HL-60 (cell line): ENCODE data around the gene CCDC39.

Source experiments
- DNase-seq, 2 experiments: peaks; one replicate each; pipeline ENCODE4 v3.0.0-alpha.2; 2010 to 2020; ENCODE audit warnings: low read depth in 1 of 2, low spot score in 1 of 2
- H3K27ac ChIP-seq: fragments of 250-450 bp; sonication (Bioruptor Pico); replicated peaks from 2 replicates; pipeline ENCODE4 v1.5.1; 2020; ENCODE audit warnings: mild to moderate bottlenecking, moderate library complexity
- H3K27me3 ChIP-seq: fragments of 250-450 bp; sonication (Bioruptor Pico); 2 replicates; pipeline ENCODE4 v1.5.1; 2021; ENCODE audit warnings: mild to moderate bottlenecking, moderate library complexity; ENCODE audit not compliant: insufficient read depth, poor library complexity, severe bottlenecking
- H3K4me3 ChIP-seq: replicated peaks from 2 replicates; pipeline ENCODE4 v1.5.1; 2011; ENCODE audit warnings: mild to moderate bottlenecking, control low read depth, low read length; ENCODE audit not compliant: insufficient read depth
- GABPA ChIP-seq: IDR thresholded peaks from 2 replicates; pipeline ENCODE4 v1.6.1; 2012; ENCODE audit warnings: low read depth
- POLR2AphosphoS5 ChIP-seq: IDR thresholded peaks from 2 replicates; pipeline ENCODE4 v1.6.1; 2012; ENCODE audit warnings: low read depth
- SPI1 ChIP-seq: IDR thresholded peaks from 2 replicates; pipeline ENCODE4 v1.6.1; 2012; ENCODE audit warnings: low read depth, mild to moderate bottlenecking, borderline replicate concordance
- TF ChIP-seq, protein P1 (sequence below): IDR thresholded peaks from one replicate; pipeline ENCODE4 v1.5.1; 2011; ENCODE audit warnings: low read length, control low read depth, inconsistent platforms; ENCODE audit not compliant: insufficient read depth
- TF ChIP-seq, protein P2 (sequence below): IDR thresholded peaks from 2 replicates; pipeline ENCODE4 v1.6.1; 2012; ENCODE audit warnings: low read depth; ENCODE audit not compliant: insufficient replicate concordance

The CCDC39 gene

DNA sequence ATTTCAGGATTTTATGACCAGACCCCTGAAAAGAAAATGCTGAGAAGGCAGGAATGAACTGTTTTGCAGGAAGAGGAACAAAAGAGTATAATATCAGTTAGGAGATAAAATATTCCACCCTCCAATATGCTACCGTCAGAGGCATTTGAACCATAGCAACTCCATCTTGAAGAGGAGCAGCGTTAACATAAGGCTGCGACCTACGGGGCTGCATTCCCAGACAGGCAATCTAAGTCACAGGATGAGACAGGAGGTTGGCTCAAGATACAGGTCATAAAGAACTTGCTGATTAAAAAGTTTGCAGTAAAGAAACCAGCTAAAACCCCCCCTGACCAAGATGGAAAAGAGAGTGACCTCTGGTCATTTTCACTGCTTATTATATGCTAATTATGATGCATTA, 22.9 kb downstream of the CCDC39 start:
- DNase-seq = no peak
- no peaks in the 10 kb centered on the region for H3K27me3 ChIP-seq
- no peak overlapping the region for H3K27ac ChIP-seq
- H3K4me3 ChIP-seq = no peak overlapping the region
- TF ChIP-seq SPI1 (no peak), POLR2AphosphoS5 (no peak), GABPA (no peak)
- TF ChIP-seq, protein P1, sequence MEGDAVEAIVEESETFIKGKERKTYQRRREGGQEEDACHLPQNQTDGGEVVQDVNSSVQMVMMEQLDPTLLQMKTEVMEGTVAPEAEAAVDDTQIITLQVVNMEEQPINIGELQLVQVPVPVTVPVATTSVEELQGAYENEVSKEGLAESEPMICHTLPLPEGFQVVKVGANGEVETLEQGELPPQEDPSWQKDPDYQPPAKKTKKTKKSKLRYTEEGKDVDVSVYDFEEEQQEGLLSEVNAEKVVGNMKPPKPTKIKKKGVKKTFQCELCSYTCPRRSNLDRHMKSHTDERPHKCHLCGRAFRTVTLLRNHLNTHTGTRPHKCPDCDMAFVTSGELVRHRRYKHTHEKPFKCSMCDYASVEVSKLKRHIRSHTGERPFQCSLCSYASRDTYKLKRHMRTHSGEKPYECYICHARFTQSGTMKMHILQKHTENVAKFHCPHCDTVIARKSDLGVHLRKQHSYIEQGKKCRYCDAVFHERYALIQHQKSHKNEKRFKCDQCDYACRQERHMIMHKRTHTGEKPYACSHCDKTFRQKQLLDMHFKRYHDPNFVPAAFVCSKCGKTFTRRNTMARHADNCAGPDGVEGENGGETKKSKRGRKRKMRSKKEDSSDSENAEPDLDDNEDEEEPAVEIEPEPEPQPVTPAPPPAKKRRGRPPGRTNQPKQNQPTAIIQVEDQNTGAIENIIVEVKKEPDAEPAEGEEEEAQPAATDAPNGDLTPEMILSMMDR = no peak
- TF ChIP-seq, protein P2, sequence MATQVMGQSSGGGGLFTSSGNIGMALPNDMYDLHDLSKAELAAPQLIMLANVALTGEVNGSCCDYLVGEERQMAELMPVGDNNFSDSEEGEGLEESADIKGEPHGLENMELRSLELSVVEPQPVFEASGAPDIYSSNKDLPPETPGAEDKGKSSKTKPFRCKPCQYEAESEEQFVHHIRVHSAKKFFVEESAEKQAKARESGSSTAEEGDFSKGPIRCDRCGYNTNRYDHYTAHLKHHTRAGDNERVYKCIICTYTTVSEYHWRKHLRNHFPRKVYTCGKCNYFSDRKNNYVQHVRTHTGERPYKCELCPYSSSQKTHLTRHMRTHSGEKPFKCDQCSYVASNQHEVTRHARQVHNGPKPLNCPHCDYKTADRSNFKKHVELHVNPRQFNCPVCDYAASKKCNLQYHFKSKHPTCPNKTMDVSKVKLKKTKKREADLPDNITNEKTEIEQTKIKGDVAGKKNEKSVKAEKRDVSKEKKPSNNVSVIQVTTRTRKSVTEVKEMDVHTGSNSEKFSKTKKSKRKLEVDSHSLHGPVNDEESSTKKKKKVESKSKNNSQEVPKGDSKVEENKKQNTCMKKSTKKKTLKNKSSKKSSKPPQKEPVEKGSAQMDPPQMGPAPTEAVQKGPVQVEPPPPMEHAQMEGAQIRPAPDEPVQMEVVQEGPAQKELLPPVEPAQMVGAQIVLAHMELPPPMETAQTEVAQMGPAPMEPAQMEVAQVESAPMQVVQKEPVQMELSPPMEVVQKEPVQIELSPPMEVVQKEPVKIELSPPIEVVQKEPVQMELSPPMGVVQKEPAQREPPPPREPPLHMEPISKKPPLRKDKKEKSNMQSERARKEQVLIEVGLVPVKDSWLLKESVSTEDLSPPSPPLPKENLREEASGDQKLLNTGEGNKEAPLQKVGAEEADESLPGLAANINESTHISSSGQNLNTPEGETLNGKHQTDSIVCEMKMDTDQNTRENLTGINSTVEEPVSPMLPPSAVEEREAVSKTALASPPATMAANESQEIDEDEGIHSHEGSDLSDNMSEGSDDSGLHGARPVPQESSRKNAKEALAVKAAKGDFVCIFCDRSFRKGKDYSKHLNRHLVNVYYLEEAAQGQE = no peak

DNA sequence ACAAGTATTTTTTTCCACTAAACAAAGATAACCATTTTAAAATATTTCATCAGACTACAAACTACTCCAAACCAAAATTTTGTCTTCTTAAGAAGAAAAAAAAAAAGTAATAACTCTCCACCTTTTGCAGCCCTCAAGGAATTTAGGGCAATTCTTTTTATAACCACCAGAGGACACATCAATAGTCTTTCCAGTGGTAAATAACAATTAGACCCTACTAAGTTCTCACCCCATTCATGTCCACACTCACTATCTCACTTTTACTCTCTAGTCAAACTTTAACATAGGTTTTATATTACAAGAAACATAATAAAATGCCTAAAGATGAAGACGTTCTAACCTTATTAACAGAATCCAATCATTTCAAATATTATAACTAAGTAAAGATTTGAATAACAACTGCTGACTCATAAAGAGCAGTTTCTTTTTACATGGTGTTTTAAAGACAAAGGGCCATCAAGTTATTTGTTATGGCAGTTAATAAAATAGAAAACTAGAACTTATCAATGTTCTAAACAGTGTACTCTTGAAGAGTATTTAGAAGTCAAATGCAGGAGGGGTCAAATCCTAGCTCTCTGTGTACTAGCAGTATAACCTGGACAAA, 33.0 kb downstream of the CCDC39 start:
- Histone ChIP-seq H3K27me3 (peaks cover 3% of the 10 kb centered on the region), H3K27ac (no peak overlapping the region), H3K4me3 (no peak overlapping the region)
- TF ChIP-seq, protein P1 = no peak
- TF ChIP-seq SPI1 = no peak
- TF ChIP-seq POLR2AphosphoS5 = no peak
- TF ChIP-seq GABPA = no peak
- TF ChIP-seq, protein P2 = no peak
- no peak for DNase-seq

DNA sequence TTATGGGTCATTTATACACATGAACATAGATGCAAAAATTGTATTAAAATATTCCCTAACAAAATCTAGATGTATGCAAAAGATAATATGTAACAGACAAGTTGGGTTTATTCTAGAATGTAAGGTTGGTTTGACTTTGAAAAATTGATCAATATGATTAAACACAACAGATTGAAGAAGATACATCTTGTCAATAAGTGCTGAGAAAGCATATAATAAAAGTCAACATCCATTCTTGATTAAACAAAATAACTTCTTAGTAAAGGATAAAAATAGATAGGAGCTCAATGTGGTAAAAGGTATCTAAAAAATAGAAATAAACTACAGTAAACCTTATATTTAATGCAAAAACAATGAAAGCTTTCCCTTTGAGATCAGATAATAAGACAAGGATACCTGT, 38.3 kb downstream of the CCDC39 start:
- TF ChIP-seq, protein P2 = no peak
- TF ChIP-seq GABPA = no peak
- TF ChIP-seq, protein P1 = no peak
- no peak for TF ChIP-seq POLR2AphosphoS5
- TF ChIP-seq SPI1 = no peak
- Histone ChIP-seq H3K27ac (no peak overlapping the region), H3K27me3 (peaks cover 3% of the 10 kb centered on the region), H3K4me3 (no peak overlapping the region)
- no peak for DNase-seq
